GM19240 (cell line): ENCODE results near the gene GYS1.

ENCODE experiments used
- DNase-seq: peaks from one replicate; pipeline ENCODE4 v3.0.0; 2011; ENCODE audit warnings: low spot score; ENCODE audit not compliant: insufficient read length

The GYS1 gene

GRCh38 chr19:48965040-48965805 is 27.9 kb downstream of the GYS1 start, which contains the start of gene FTL:
Gene FTL (plus strand): TSS chr19:48965309. CDS start chr19:48965508, 199 bp downstream.
- peak; percentile 90 for DNase-seq

GRCh38 chr19:48964205-48965039 is 28.7 kb downstream of the GYS1 start:
- DNase-seq = no peak

- DNase-seq = peak; percentile 38
These were observed 29.5 kb downstream of the GYS1 start for GRCh38 chr19:48963371-48964204.

- DNase-seq = no peak
These were observed 30.3 kb downstream of the GYS1 start for GRCh38 chr19:48962849-48963165.

GRCh38 chr19:48962029-48962848 is 30.9 kb downstream of the GYS1 start:
- peak; percentile 63 for DNase-seq

GRCh38 chr19:48961673-48962028 is 31.5 kb downstream of the GYS1 start:
- DNase-seq = no peak

GRCh38 chr19:48961051-48961649 is 32.0 kb downstream of the GYS1 start:
- DNase-seq = no peak

- no peak for DNase-seq
These were observed 33.5 kb downstream of the GYS1 start for GRCh38 chr19:48959341-48960239.

GRCh38 chr19:48958006-48958405 is 35.1 kb downstream of the GYS1 start:
- DNase-seq = no peak

- DNase-seq = no peak
These were observed 37.7 kb downstream of the GYS1 start for GRCh38 chr19:48955308-48955958.

- peak; percentile 96 for DNase-seq
These were observed 38.4 kb downstream of the GYS1 start, which contains the start of gene BAX for GRCh38 chr19:48954595-48955307. Gene BAX (plus strand): TSS chr19:48954875. CDS start chr19:48954929, 54 bp downstream.

GRCh38 chr19:48953990-48954594 is 39.0 kb downstream of the GYS1 start:
- DNase-seq = no peak

- DNase-seq = no peak
These were observed 40.0 kb downstream of the GYS1 start for GRCh38 chr19:48953141-48953540.

GRCh38 chr19:48950830-48951519 is 42.1 kb downstream of the GYS1 start:
- DNase-seq = no peak

- no peak for DNase-seq
These were observed 43.0 kb downstream of the GYS1 start for GRCh38 chr19:48950159-48950558.

- DNase-seq = no peak
These were observed 45.9 kb downstream of the GYS1 start for GRCh38 chr19:48947258-48947542.

GRCh38 chr19:48946463-48947257 is 46.4 kb downstream of the GYS1 start:
- no peak for DNase-seq
